B cell (primary cell): ENCODE results near the gene DIRAS1. TPM values are rescaled to one million over a fixed set of nuclear protein-coding genes. Genes with fewer than 3 reads are reported as not detected.
A peak's percentile ranks its signal among the peaks of the same experiment; 100 is the strongest.

Experiments used
- ATAC-seq: fragments of 200-7000 bp; cut with Tn5 transposase; one replicate; pipeline ENCODE4 v1.10.0; 2021; ENCODE audit warnings: low read depth, mild to moderate bottlenecking, moderate number of reproducible peaks, moderate library complexity
- CTCF ChIA-PET: fragments of 350-600 bp; sonication (Branson Sonifier 250); formaldehyde crosslinking; loops from one replicate; lab custom pipeline; 2021; ENCODE audit warnings: antibody characterized with exemption, inconsistent platforms; lab: Charles Lee
- POLR2A ChIA-PET: fragments of 350-600 bp; sonication (Branson Sonifier 250); formaldehyde crosslinking; loops from one replicate; lab custom pipeline; 2021; ENCODE audit warnings: antibody characterized with exemption; lab: Charles Lee
- DNase-seq: peaks from one replicate; pipeline ENCODE4 v3.0.0; 2013
- H2AFZ ChIP-seq: 2 replicates; pipeline ENCODE4 v1.6.1; 2012; ENCODE audit warnings: mild to moderate bottlenecking, low read depth, low read length; ENCODE audit not compliant: insufficient read depth, poor library complexity, severe bottlenecking
- H3K27ac ChIP-seq, 2 donors: 1 replicate in 1 of 2; 2 replicates in 1 of 2; pipeline ENCODE4 v1.5.1; 2012 to 2013; ENCODE audit warnings: low read length in 2 of 2, mild to moderate bottlenecking in 2 of 2, moderate library complexity in 1 of 2
- H3K27me3 ChIP-seq, 4 experiments: fragments of 200-600 bp in 1 of 4; sonication (generic) in 1 of 4; replicated peaks in 1 of 4; 1 replicate in 2 of 4; 2 replicates in 2 of 4; pipeline versions ENCODE4 v1.6.1 to v1.7.0; 2013 to 2016; ENCODE audit warnings: low read length in 3 of 4, mild to moderate bottlenecking in 2 of 4, mixed read lengths in 1 of 4, moderate library complexity in 1 of 4; ENCODE audit not compliant: insufficient read depth in 4 of 4, control insufficient read depth in 3 of 4; ENCODE audit errors: control extremely low read depth in 1 of 4
- H3K36me3 ChIP-seq, 2 experiments: replicated peaks in 1 of 2; 1 replicate in 1 of 2; 2 replicates in 1 of 2; pipeline versions ENCODE4 v1.6.1 to v1.7.1; 2013; ENCODE audit warnings: low read length in 1 of 2; ENCODE audit not compliant: insufficient read depth in 2 of 2, control insufficient read depth in 1 of 2; ENCODE audit errors: control extremely low read depth in 1 of 2, extremely low read depth in 1 of 2
- H3K4me1 ChIP-seq, 2 donors: fragments of 200-600 bp in 1 of 2; sonication (generic) in 1 of 2; 1 replicate in 1 of 2; 2 replicates in 1 of 2; pipeline versions ENCODE4 v1.5.1 to v1.6.1; 2013 to 2017; ENCODE audit warnings: low read length in 2 of 2; ENCODE audit not compliant: control insufficient read depth in 2 of 2, insufficient read depth in 2 of 2
- H3K4me2 ChIP-seq: replicated peaks from 2 replicates; pipeline ENCODE3; 2012; ENCODE audit warnings: mild to moderate bottlenecking, low read depth, low read length; ENCODE audit not compliant: poor library complexity, severe bottlenecking
- H3K4me3 ChIP-seq, 5 experiments: fragments of 200-600 bp in 1 of 5; sonication (generic) in 1 of 5; 1 replicate in 3 of 5; 2 replicates in 2 of 5; pipeline versions ENCODE4 v1.5.1 to v1.7.0; 2011 to 2016; ENCODE audit warnings: low read length in 4 of 5, mild to moderate bottlenecking in 4 of 5, low read depth in 2 of 5, control low read depth in 1 of 5, moderate library complexity in 1 of 5; ENCODE audit not compliant: insufficient read depth in 1 of 5; ENCODE audit errors: control extremely low read depth in 1 of 5, extremely low read depth in 1 of 5
- H3K79me2 ChIP-seq: fragments of 200-600 bp; sonication (generic); one replicate; pipeline ENCODE4 v1.6.0; 2016; ENCODE audit warnings: low read length; ENCODE audit not compliant: control insufficient read depth, insufficient read depth
- H3K9ac ChIP-seq: fragments of 200-600 bp; sonication (generic); 2 replicates; pipeline ENCODE4 v1.6.1; 2017; ENCODE audit warnings: mild to moderate bottlenecking, low read length, moderate library complexity
- H3K9me3 ChIP-seq, 3 donors: one replicate each; pipeline versions ENCODE4 v1.6.1 to v1.7.1; 2013; ENCODE audit warnings: low read length in 2 of 3; ENCODE audit not compliant: control insufficient read depth in 2 of 3, insufficient read depth in 1 of 3; ENCODE audit errors: control extremely low read depth in 1 of 3
- H4K20me1 ChIP-seq: 2 replicates; pipeline ENCODE4 v1.6.0; 2012; ENCODE audit warnings: mild to moderate bottlenecking, low read length; ENCODE audit not compliant: insufficient read depth, control insufficient read depth, poor library complexity, severe bottlenecking
- H3K27ac Mint-ChIP-seq: one replicate; pipeline ENCODE4 v1.8.0; 2021; ENCODE audit warnings: mixed read lengths
- H3K27me3 Mint-ChIP-seq: one replicate; pipeline ENCODE4 v1.8.0; 2021; ENCODE audit warnings: mixed read lengths
- H3K4me1 Mint-ChIP-seq: one replicate; pipeline ENCODE4 v1.8.0; 2021; ENCODE audit warnings: mixed read lengths
- H3K4me3 Mint-ChIP-seq: one replicate; pipeline ENCODE4 v1.8.0; 2021; ENCODE audit warnings: mixed read lengths
- H3K9me3 Mint-ChIP-seq: one replicate; pipeline ENCODE4 v1.8.0; 2022; ENCODE audit warnings: mixed read lengths; ENCODE audit not compliant: insufficient read depth
- CTCF ChIP-seq: fragments of 200-600 bp; IDR thresholded peaks from one replicate; pipeline ENCODE4 v1.8.0; 2022; ENCODE audit warnings: antibody characterized with exemption, mild to moderate bottlenecking
- EZH2 ChIP-seq: IDR thresholded peaks from 2 replicates; pipeline ENCODE4 v1.6.1; 2012; ENCODE audit warnings: borderline replicate concordance, low read depth, mild to moderate bottlenecking, moderate library complexity, low read length; ENCODE audit not compliant: insufficient read depth, poor library complexity, severe bottlenecking
- WGBS: methylation state at CpG from one replicate; pipeline ENCODE4 v1.1.5; 2013; ENCODE audit warnings: missing lambda C conversion rate; ENCODE audit not compliant: insufficient coverage; 5-methylcytosine and 5-hydroxymethylcytosine counted together
- intact Hi-C: fragments of 100-400 bp; cut with micrococcal nuclease; formaldehyde crosslinking; loops from one replicate; pipeline ENCODE4 v1.10.0; 2022
- polyA plus RNA-seq: library from polyadenylated mRNA; depleted of rRNA; stranded (reverse); fragments of >200 nt; gene quantifications from 2 replicates; pipeline ENCODE4 v1.2.3, GENCODE V29; 2012
- total RNA-seq, 2 donors: library from RNA; stranded (reverse); fragments of 120-200 nt in 1 of 2; gene quantifications; 1 replicate in 1 of 2; 2 replicates in 1 of 2; pipeline versions ENCODE4 v1.2.3 to v1.2.4, GENCODE V29; 2013 to 2022

The DIRAS1 gene
- total and polyA plus RNA-seq, 2 donors (not counting 1 experiment from before 2014, with no cell fraction given): 5.2 to 23.7 TPM

- Mint-ChIP-seq H3K27me3 (no peaks in the 10 kb centered on the region), H3K9me3 (no peaks in the 10 kb centered on the region), H3K4me3 (no peak overlapping the region), H3K27ac (no peak overlapping the region), H3K4me1 (peaks cover 29% of the 10 kb centered on the region)
- ChIA-PET POLR2A (interaction anchor here (0.5 kb wide), 1 partner anchor 33 kb away, joined by 3 read pairs; no protein-coding TSS in a partner anchor), CTCF (interaction anchor here (1.6 kb wide), 1 partner anchor 83 kb away, joined by 6 read pairs; no protein-coding TSS in a partner anchor)
- H2AFZ ChIP-seq: no peak overlapping the region
- H4K20me1 ChIP-seq: peaks cover 19% of the 10 kb centered on the region
- peaks cover 9 to 15% of the 10 kb centered on the region in 2 donors for H3K4me1 ChIP-seq
- no peak overlapping the region for H3K27ac ChIP-seq
- H3K36me3 ChIP-seq: peaks cover 5 to 27% of the 10 kb centered on the region in 2 experiments
- H3K9me3 ChIP-seq: peaks cover 0 to 12% (median 0%) of the 10 kb centered on the region in 3 donors
- H3K27me3 ChIP-seq: no peaks in the 10 kb centered on the region
- ATAC-seq (no peak), DNase-seq (peak; percentile 18)
- TF ChIP-seq CTCF (no peak), EZH2 (no peak)
- H3K4me3 ChIP-seq: no peak overlapping the region
- H3K4me2 ChIP-seq: no peak overlapping the region
- no peak overlapping the region for H3K9ac ChIP-seq
- H3K79me2 ChIP-seq: peaks cover 28% of the 10 kb centered on the region
- WGBS: 94% methylated on average over 40 of the region's 41 CpGs
- intact Hi-C loops: no loop called here
These were observed 10.2 kb upstream of the DIRAS1 start for GRCh38 chr19:2731181-2731995.
